NCI-H526 treated with DMSO at 0.1 percent for 48 hours (cell line): ENCODE results near the gene TMOD1.

Source experiments
- DNase-seq: peaks from one replicate; lab custom pipeline; 2025; lab: John Stamatoyannopoulos, UW

TMOD1 gene

GRCh38 chr9:97518166-97518908 lies 16.9 kb downstream of the TMOD1 start:
- DNase-seq, result no peak

- DNase-seq, result no peak
These were observed 17.4 kb downstream of the TMOD1 start for GRCh38 chr9:97518909-97519307.

GRCh38 chr9:97519441-97519970 lies 18.0 kb downstream of the TMOD1 start:
- DNase-seq, result no peak

GRCh38 chr9:97521576-97522333 lies 20.3 kb downstream of the TMOD1 start:
- no peak for DNase-seq

- no peak for DNase-seq
These were observed 23.0 kb downstream of the TMOD1 start for GRCh38 chr9:97524424-97524823.

GRCh38 chr9:97525451-97525850 lies 24.0 kb downstream of the TMOD1 start:
- no peak for DNase-seq

- no peak for DNase-seq
These were observed 25.6 kb downstream of the TMOD1 start for GRCh38 chr9:97526895-97527575.

- DNase-seq, result no peak
These were observed 26.4 kb downstream of the TMOD1 start for GRCh38 chr9:97527626-97528528.

GRCh38 chr9:97528529-97529230 lies 27.2 kb downstream of the TMOD1 start:
- no peak for DNase-seq

GRCh38 chr9:97529363-97530076 lies 28.1 kb downstream of the TMOD1 start:
- DNase-seq, result no peak

GRCh38 chr9:97531888-97532376 lies 30.5 kb downstream of the TMOD1 start:
- no peak for DNase-seq

GRCh38 chr9:97534185-97534584 lies 32.7 kb downstream of the TMOD1 start:
- DNase-seq, result no peak

- no peak for DNase-seq
These were observed 33.6 kb downstream of the TMOD1 start for GRCh38 chr9:97534961-97535594.

GRCh38 chr9:97535771-97536170 lies 34.3 kb downstream of the TMOD1 start:
- DNase-seq, result no peak

- DNase-seq, result no peak
These were observed 35.0 kb downstream of the TMOD1 start for GRCh38 chr9:97536480-97536879.

- no peak for DNase-seq
These were observed 42.1 kb downstream of the TMOD1 start for GRCh38 chr9:97543561-97543960.

- no peak for DNase-seq
These were observed 44.0 kb downstream of the TMOD1 start for GRCh38 chr9:97545486-97545885.

GRCh38 chr9:97547098-97547829 lies 45.8 kb downstream of the TMOD1 start:
- DNase-seq, result no peak

- DNase-seq, result no peak
These were observed 46.9 kb downstream of the TMOD1 start for GRCh38 chr9:97548379-97548778.
